Germinal center (tissue), 1 donor: Measurements from ENCODE around the gene MSI2.

Source experiments
- DNase-seq: peaks from one replicate; pipeline ENCODE4 v3.0.0; 2012; ENCODE audit warnings: mixed read lengths, low spot score

The MSI2 gene

DNA sequence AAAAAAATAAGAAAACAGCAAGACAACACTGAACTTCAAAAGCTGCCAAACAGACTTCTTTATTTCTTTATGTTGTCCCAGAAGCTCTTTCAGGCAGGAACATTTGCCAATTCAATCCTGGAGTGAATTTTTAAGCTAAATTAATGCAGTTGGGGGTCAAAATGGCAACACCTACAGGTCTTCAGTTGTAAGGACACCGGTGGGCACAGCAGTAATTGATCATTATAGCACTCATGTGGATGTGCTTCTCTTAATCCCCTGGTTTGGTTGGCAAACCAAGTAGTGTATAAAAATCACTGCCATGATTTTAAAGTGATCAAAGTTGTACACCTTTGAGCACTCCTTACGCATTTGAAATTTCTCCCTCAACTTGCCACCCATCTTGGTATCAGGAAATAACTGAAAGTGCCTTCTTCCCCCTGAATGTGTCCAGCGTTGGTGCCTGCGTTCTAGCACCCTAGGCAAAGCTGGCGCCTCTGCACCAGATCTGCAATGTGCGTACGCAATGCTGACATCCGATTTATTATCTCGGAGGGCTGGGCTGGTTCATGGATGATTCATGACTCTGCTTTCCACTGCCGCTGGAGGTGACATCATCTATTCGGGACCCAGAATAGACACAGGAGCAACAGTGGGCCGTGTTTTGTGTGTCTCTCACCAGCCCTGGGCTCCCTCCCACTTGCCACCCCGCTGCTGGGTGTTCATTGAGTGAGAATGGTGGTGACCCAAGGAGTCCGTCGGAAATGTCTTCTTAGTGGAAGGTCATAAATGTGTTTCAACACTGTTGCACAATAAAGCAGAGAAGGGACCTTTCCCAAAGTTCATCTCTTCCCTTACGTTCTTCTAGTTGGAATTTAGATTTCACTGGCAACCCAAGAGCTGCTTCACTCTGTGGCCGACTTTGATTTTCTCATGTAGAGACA, 285.4 kb downstream of the MSI2 start:
- no peak for DNase-seq

GRCh38 chr17:57542510-57542909, 286.2 kb downstream of the MSI2 start:
- DNase-seq, result no peak

DNA sequence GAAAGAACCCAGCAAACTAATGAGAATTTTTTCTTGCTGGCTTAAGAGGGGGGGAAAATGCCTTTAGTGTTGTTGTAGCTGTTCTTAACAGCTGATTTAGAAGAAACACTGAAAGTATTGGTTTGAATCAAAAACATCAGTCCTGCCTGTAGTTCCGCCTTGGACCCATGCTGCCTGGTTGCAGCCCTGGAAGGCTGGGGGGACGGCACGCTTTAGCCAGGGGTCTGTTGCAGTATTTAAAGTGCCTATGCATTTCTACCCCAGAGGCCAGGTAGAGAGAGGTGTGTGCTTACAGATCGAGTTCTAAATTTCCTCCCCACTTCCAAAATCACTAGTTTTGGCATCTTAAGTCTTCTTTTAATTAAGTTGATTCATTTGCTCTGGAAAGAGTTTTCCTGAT, 286.9 kb downstream of the MSI2 start:
- no peak for DNase-seq

- no peak for DNase-seq
Measured at GRCh38 chr17:57544401-57544800, 288.1 kb downstream of the MSI2 start.

DNA sequence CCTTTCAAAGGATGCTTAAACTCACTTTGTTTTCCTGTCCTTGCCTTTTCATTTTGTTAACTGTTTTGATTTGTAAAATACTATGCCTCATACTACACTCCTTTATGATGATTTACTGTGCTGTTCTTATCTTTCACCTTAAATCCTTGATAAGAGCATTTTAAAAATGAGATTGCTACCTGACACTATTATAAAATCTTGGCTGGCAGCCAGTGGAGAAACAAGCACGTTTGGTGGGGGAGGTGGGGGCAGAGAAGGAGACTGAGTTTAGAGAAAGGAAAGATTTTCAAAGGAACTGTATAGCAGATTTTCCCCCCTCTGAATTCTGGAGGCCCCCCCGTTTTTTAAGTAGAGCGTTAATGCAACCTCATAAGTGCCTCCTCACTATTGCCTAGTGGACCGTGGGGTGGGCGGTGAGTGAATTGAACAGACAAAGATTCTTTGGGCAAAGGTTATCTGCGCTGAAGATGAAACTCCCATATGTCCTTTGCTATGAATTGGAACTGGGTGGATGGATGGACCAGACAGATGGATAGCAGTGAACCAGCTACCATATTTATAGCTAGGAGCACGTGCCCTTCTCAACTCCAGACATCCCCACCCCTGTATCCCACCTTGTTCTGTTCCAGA, 288.6 kb downstream of the MSI2 start:
- DNase-seq, result no peak

DNA sequence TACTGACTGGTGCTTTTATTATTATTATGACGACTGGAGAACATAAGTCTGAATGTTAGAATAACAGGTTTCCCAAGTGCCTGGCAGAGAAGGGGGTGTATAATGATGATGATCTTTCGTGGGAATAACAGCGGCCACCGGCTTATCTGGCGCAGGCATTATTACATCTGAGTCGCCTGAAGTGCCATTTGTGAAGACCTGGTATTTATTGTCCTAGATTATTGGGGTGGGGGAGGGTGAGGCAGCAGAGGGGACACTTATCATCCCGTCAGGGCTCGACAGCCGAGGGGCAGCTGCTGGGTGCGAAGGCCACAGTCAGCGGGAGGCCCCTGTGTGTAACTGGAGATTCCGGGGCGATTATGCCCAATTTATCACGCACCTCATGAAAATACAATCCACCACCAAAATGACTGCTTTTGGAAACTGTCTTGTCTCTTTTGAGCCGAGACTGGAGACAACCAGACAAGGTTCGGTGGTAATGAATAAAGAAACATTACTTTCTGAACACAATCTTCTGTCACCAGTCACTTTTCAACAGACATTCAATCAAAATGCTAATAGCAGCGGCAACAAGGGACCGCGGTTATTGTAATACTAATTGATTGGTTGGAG, 289.5 kb downstream of the MSI2 start:
- no peak for DNase-seq

DNA sequence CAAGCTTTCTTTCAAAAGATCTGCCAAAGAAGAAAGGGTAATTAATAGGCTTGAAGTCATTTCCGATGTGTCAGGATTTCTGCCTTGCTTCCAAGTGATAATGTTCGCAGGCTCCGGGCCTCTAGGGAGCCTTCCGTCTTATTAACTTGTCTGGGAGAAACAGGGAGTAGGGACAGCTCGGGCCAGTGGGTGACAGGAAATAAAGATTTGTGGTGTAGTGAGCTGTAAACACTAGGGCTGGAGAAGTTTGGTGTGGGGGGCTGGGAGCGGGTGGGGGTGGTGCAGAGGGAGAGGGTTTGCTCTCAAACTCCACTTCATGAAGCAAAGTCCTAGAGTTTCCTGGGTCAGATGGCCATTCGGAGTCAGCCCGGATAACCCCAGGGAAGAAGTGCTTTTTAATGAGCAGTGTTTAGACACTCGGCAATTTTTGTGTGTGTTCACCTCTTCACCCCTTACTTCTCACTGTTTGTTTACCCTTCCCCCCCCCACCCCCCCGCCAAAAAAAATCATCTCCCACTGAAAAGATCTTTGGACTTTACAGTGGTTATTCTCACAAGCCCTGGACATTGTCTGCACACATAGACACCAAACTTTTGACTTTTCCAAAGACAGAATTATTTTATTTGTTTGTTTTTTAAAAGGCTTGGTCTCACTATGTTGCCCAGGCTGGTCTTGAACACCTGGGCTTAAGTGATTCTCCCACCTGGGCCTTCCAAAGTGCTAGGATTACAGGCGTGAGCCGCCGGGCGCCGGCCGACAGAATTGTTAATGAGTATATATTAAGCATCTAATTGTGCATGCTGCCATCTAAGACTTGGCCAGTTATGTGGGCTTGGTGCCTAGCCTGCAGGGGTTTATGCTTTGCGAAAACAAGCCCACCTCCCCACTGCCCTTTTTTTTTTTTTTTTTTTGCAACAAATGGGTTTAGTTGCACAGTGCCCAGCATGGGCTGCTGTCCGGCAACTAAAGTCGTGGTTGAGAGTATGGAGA, 292.4 kb downstream of the MSI2 start:
- DNase-seq, result no peak

GRCh38 chr17:57549468-57549867, 293.1 kb downstream of the MSI2 start:
- no peak for DNase-seq

- DNase-seq, result no peak
Measured at GRCh38 chr17:57550016-57550415, 293.7 kb downstream of the MSI2 start.

GRCh38 chr17:57550668-57551315, 294.5 kb downstream of the MSI2 start:
- DNase-seq, result no peak

GRCh38 chr17:57551321-57552079, 295.2 kb downstream of the MSI2 start:
- DNase-seq, result peak; percentile 93

DNA sequence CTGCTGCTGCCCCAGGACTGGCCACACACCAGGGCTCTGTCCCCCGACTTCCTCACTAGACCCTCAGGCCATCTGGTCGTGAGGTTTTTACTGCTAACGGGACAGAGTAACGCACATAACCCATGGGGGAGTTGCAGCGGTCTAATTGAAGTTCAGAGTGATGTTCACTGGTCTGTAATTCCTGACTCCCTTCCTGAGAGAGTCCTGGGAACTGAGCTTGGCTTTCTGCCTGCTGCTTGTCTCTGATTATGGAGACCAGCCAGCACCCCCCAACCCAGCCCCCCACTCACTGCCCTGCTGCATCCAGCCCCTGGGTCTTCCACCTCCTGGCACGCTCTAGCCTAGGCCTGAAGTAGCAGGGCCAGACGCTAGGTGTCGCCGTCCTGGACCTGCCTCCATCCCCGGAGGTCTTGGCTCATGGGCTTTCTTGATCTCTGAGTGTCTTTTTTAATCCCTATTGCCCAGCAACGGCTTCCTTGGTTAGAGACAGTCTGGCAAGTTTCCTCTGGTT, 295.8 kb downstream of the MSI2 start:
- peak; percentile 80 for DNase-seq

DNA sequence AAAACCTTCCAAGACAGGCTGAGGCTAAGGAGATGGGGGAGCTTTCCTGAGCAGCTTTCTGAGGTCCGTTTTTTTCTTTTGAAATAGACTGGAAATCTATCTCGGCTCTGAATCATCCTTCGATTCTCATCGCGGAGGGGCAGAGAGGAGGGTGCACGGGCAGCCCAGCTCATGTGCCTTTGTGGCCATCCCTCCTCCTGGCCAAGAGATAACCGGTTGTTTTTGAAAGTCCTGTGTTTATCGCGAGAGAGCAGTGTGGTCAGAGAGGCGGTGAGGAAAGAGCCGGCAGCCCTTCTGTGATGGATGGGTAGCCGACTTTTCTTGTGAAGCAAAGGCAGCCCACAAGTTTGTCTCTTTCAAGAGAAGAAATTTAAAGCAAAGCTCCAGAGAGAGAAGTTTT, 297.2 kb downstream of the MSI2 start:
- DNase-seq, result no peak

- DNase-seq, result no peak
Measured at GRCh38 chr17:57553991-57554825, 297.9 kb downstream of the MSI2 start.

GRCh38 chr17:57554826-57555635, 298.7 kb downstream of the MSI2 start:
- no peak for DNase-seq

DNA sequence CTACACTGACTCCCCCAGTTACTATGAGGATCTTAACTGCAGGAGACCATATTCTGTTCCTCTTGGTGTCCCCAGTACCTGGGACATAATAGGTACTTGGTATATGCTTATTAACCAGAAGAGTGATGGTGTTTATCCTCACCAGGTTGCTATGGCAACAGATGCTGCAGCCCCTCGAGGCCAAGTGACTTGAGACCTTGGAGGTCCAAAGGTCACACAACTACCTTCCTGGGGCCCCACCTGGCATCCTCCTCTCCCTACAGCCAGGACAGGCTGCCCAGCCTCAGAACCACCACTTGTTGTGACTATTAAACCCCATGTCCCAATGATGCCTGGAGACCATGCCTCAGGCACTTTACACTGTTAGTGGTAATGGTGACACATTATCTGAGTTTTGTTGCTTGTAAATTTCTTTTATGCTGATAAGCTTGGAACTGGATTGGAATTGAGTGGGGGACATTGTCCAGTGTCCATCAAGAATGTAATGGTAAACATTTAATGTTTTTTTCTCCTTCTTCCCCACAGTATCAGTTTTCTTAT, 299.4 kb downstream of the MSI2 start:
- DNase-seq, result no peak

DNA sequence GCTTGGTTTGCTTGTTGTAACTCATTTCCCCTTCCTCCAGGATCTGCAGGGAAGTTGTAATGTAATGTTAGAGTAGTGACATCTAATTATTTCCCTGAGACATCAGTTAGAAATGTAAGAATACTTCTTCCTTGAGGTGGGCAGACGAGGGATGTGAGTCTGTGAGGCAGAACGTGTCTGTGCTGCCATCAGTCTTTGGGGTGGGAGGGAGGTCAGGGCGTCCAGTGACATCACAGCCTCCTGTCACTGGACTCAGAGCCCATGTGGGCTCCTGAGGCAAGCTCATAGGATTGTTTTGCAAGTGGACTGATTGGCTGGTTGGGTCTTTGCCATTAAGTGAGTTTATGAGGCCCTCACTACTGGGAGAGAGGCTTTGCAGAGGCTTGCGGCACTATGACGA, 300.0 kb downstream of the MSI2 start:
- no peak for DNase-seq

DNA sequence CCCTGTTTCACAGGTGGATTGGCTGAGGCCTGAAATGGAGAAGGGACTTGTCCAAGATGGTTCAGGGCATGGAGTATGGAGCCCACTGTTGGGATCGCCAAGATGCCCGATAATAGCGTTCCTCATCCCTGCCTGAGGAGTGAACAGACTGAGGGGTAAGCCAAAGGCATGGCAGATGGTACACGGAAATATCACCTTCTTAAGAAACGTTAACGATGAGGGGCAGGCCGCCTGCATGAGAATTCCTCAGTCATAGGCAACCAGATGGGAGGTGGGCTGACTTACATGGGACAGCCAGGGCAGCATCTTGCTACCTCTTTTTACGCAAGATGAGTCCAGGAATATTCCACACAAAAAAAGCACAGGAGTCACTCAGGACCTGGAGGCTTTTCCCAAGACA, 300.7 kb downstream of the MSI2 start:
- DNase-seq, result no peak
